ENCODE measurements around the gene DENND2C.

Gene DENND2C

GRCh38 chr1:114688526-114688925, 18.7 kb upstream of the DENND2C start:
- Histone ChIP-seq H3F3A (ENCODE audit: insufficient read depth, low read length) (no peaks in the 10 kb centered on the region), H3K9me3 (replicated peaks; ENCODE audit: insufficient read depth, low read length) (no peaks in the 10 kb centered on the region), H3K27me3 (replicated peaks; ENCODE audit: insufficient read depth, low read length) (no peaks in the 10 kb centered on the region), H4K20me1 (ENCODE audit: insufficient read depth, low read length) (no peaks in the 10 kb centered on the region), H3K9ac (ENCODE audit: low read length) (no peak overlapping the region), H3K27ac (ENCODE audit: low read length) (no peak overlapping the region), H2AFZ (ENCODE audit: low read length) (no peak overlapping the region), H3K4me3 (ENCODE audit: low read length) (no peak overlapping the region), H3K79me2 (ENCODE audit: low read length) (no peaks in the 10 kb centered on the region), H3K36me3 (replicated peaks; ENCODE audit: insufficient read depth, low read length) (no peaks in the 10 kb centered on the region), H3K4me1 (ENCODE audit: low read length) (peaks cover 7% of the 10 kb centered on the region; the same call in 1 of the 2 replicates), H3K9me2 (replicated peaks; ENCODE audit: insufficient read depth, low read length) (no peaks in the 10 kb centered on the region), H3K4me2 (ENCODE audit: low read depth, low read length) (no peak overlapping the region)
- no peak for DNase-seq
- TF ChIP-seq CTCF (IDR thresholded peaks at IDR 0.05; ENCODE audit: low read length): no peak
- no peak for TF ChIP-seq EZH2 (optimal IDR thresholded peaks at IDR 0.05; ENCODE audit: low read depth, low read length)
- no peak for TF ChIP-seq EZH2phosphoT487 (IDR thresholded peaks at IDR 0.05; ENCODE audit: low read length)

DNA sequence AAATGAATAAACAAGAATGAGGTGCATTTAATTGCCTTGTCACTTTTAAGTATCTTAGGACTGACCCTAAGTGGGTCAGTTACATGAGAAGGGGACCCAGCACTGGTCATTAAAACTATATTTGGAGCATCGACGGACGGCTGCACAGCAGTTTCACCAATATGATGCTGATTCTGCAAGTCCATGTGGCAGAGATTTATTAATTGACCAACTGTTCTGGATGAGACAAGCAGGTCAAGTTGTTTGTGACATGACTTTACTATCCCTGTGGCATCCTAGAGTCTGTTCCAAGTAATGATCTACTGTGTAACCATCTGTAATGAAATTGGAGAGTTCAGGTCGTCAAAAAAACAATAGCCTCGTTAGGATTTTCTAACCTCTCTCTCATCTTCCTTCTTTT, 16.0 kb upstream of the DENND2C start:
- DNase-seq: no peak
- Histone ChIP-seq H3K9ac (ENCODE audit: low read length) (no peak overlapping the region), H3K27ac (ENCODE audit: low read length) (no peak overlapping the region), H3K4me2 (ENCODE audit: low read depth, low read length) (no peak overlapping the region), H3K9me3 (replicated peaks; ENCODE audit: insufficient read depth, low read length) (no peaks in the 10 kb centered on the region), H2AFZ (ENCODE audit: low read length) (no peak overlapping the region), H3F3A (ENCODE audit: insufficient read depth, low read length) (no peaks in the 10 kb centered on the region), H3K27me3 (replicated peaks; ENCODE audit: insufficient read depth, low read length) (no peaks in the 10 kb centered on the region), H3K79me2 (ENCODE audit: low read length) (no peaks in the 10 kb centered on the region), H3K36me3 (replicated peaks; ENCODE audit: insufficient read depth, low read length) (no peaks in the 10 kb centered on the region), H3K4me1 (ENCODE audit: low read length) (peaks cover 7% of the 10 kb centered on the region; the same call in 1 of the 2 replicates), H3K9me2 (replicated peaks; ENCODE audit: insufficient read depth, low read length) (no peaks in the 10 kb centered on the region), H4K20me1 (ENCODE audit: insufficient read depth, low read length) (no peaks in the 10 kb centered on the region), H3K4me3 (ENCODE audit: low read length) (no peak overlapping the region)
- TF ChIP-seq EZH2 (optimal IDR thresholded peaks at IDR 0.05; ENCODE audit: low read depth, low read length) (no peak), CTCF (IDR thresholded peaks at IDR 0.05; ENCODE audit: low read length) (no peak), EZH2phosphoT487 (IDR thresholded peaks at IDR 0.05; ENCODE audit: low read length) (no peak)

DNA sequence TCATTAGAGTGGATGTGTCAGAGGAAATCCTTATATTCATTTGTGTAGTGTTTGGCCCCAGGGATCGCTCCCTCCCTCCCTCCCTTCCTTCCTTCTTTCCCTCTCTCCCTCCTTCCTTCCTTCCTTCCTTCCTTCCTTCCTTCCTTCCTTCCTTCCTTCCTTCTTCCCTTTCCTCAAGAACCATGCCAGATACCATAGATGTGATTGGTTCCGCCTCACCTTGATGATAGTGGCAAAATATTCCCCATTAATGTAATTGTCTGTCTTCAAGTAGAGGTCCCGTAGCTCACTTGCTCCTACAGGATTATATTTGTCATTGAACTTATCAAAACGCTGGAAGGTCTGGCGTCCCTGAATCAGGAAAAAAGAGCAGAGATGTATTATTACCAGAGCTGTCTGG, 7.8 kb upstream of the DENND2C start:
- no peak overlapping the region for H3K4me2 ChIP-seq (ENCODE audit: low read depth, low read length)
- H3K36me3 ChIP-seq (replicated peaks; ENCODE audit: insufficient read depth, low read length): no peaks in the 10 kb centered on the region
- no peak overlapping the region for H2AFZ ChIP-seq (ENCODE audit: low read length)
- H3K9ac ChIP-seq (ENCODE audit: low read length): no peak overlapping the region
- H3K4me1 ChIP-seq (ENCODE audit: low read length): no peaks in the 10 kb centered on the region
- H4K20me1 ChIP-seq (ENCODE audit: insufficient read depth, low read length): no peaks in the 10 kb centered on the region
- no peaks in the 10 kb centered on the region for H3K79me2 ChIP-seq (ENCODE audit: low read length)
- H3F3A ChIP-seq (ENCODE audit: insufficient read depth, low read length): no peaks in the 10 kb centered on the region
- H3K4me3 ChIP-seq (ENCODE audit: low read length): no peak overlapping the region
- DNase-seq: no peak
- no peaks in the 10 kb centered on the region for H3K9me2 ChIP-seq (replicated peaks; ENCODE audit: insufficient read depth, low read length)
- H3K27ac ChIP-seq (ENCODE audit: low read length): no peak overlapping the region
- TF ChIP-seq CTCF (IDR thresholded peaks at IDR 0.05; ENCODE audit: low read length) (no peak), EZH2 (optimal IDR thresholded peaks at IDR 0.05; ENCODE audit: low read depth, low read length) (no peak), EZH2phosphoT487 (IDR thresholded peaks at IDR 0.05; ENCODE audit: low read length) (no peak)
- no peaks in the 10 kb centered on the region for H3K27me3 ChIP-seq (replicated peaks; ENCODE audit: insufficient read depth, low read length)
- no peaks in the 10 kb centered on the region for H3K9me3 ChIP-seq (replicated peaks; ENCODE audit: insufficient read depth, low read length)

Measured in MM.1S (cell line).